Suprapubic skin (tissue), 4 donors: Measurements from ENCODE around the gene ACP7. TPM values are rescaled to one million over a fixed set of nuclear protein-coding genes. Genes with fewer than 3 reads are reported as not detected.
"Not testable (repeated sequence)": the region's sequence is repeated elsewhere in the genome, so short reads cannot be mapped to it uniquely, and the experiment has no call there.

Source experiments
- DNase-seq, 2 donors: peaks; one replicate each; pipeline ENCODE4 v3.0.0-alpha.2; 2019; ENCODE audit warnings: low spot score in 2 of 2
- H3K27ac ChIP-seq: fragments of 200-600 bp; sonication (generic); one replicate; pipeline ENCODE4 v1.5.1; 2019
- H3K27me3 ChIP-seq: fragments of 200-600 bp; sonication (generic); one replicate; pipeline ENCODE4 v1.5.1; 2019
- H3K36me3 ChIP-seq: fragments of 200-600 bp; sonication (generic); one replicate; pipeline ENCODE4 v1.5.1; 2019
- H3K4me1 ChIP-seq: fragments of 200-600 bp; sonication (generic); one replicate; pipeline ENCODE4 v1.5.1; 2019
- H3K4me3 ChIP-seq: fragments of 200-600 bp; sonication (generic); one replicate; pipeline ENCODE4 v1.5.1; 2019; ENCODE audit warnings: mild to moderate bottlenecking
- H3K9me3 ChIP-seq: fragments of 200-600 bp; sonication (generic); one replicate; pipeline ENCODE4 v1.5.1; 2019
- EP300 ChIP-seq: sonication (generic); formaldehyde crosslinking; IDR thresholded peaks from one replicate; pipeline ENCODE4 v1.6.1; 2017; ENCODE audit warnings: antibody characterized with exemption
- POLR2A ChIP-seq, 2 donors: fragments of 450-650 bp; IDR thresholded peaks; one replicate each; pipeline ENCODE4 v1.6.1; 2017; ENCODE audit warnings: antibody characterized with exemption in 2 of 2, mild to moderate bottlenecking in 2 of 2, moderate library complexity in 2 of 2
- POLR2AphosphoS5 ChIP-seq, 3 donors: sonication (generic); formaldehyde crosslinking; IDR thresholded peaks; one replicate each; pipeline ENCODE4 v1.6.1; 2017; ENCODE audit warnings: antibody characterized with exemption in 3 of 3
- WGBS: methylation state at CpG from one replicate; pipeline ENCODE4 v1.1.5; 2018; 5-methylcytosine and 5-hydroxymethylcytosine counted together
- total RNA-seq, 4 donors: library from RNA; depleted of rRNA; stranded (reverse); fragments of >200 nt; gene quantifications; one replicate each; pipeline ENCODE4 v1.1.0, GENCODE V29; 2016
- TF ChIP-seq, protein P1 (sequence below), 2 donors: fragments of 200-600 bp in 1 of 2; fragments of 450-650 bp in 1 of 2; sonication (generic) in 1 of 2; IDR thresholded peaks; one replicate each; pipeline ENCODE4 v1.5.1; 2016 to 2019; ENCODE audit warnings: antibody characterized with exemption in 2 of 2, mild to moderate bottlenecking in 1 of 2, moderate library complexity in 1 of 2

ACP7 gene
- total RNA-seq, 4 donors from 2014 or later, result 15.0 to 24.1 (median 18.0) TPM

GRCh38 chr19:39115105-39115847, 31.1 kb downstream of the ACP7 start:
- peaks cover 7% of the 10 kb centered on the region for H3K27me3 ChIP-seq
- H3K4me3 ChIP-seq, result no peak overlapping the region
- H3K4me1 ChIP-seq, result peaks cover 16% of the 10 kb centered on the region
- no peak for DNase-seq
- TF ChIP-seq, protein P1, sequence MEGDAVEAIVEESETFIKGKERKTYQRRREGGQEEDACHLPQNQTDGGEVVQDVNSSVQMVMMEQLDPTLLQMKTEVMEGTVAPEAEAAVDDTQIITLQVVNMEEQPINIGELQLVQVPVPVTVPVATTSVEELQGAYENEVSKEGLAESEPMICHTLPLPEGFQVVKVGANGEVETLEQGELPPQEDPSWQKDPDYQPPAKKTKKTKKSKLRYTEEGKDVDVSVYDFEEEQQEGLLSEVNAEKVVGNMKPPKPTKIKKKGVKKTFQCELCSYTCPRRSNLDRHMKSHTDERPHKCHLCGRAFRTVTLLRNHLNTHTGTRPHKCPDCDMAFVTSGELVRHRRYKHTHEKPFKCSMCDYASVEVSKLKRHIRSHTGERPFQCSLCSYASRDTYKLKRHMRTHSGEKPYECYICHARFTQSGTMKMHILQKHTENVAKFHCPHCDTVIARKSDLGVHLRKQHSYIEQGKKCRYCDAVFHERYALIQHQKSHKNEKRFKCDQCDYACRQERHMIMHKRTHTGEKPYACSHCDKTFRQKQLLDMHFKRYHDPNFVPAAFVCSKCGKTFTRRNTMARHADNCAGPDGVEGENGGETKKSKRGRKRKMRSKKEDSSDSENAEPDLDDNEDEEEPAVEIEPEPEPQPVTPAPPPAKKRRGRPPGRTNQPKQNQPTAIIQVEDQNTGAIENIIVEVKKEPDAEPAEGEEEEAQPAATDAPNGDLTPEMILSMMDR (IDR thresholded peaks at IDR 0.05), result no peak
- TF ChIP-seq EP300 (no peak), POLR2AphosphoS5 (IDR thresholded peaks at IDR 0.05) (no peak), POLR2A (IDR thresholded peaks at IDR 0.05) (no peak)
- no peak overlapping the region for H3K27ac ChIP-seq
- no peaks in the 10 kb centered on the region for H3K9me3 ChIP-seq
- no peaks in the 10 kb centered on the region for H3K36me3 ChIP-seq
- WGBS, result 90% methylated on average over 10 of the region's 11 CpGs

DNA sequence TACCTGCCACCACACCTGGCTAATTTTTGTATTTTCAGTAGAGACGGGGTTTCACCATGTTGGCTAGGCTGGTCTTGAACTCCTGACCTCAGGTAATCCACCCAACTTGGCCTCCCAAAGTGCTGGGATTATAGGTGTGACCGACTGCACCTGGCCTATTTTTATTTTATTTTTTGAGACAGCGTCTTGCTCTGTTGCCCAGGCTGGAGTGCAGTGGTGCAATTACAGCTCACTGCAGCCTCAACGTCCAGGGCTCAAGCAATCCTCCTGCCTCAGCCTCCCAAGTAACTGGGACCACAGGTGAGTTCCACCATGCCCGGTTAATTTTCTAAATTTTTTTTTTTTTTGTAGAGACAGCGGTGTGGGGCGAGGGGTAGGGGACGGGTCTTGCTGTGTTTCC, 32.9 kb downstream of the ACP7 start:
- DNase-seq, H3K36me3 ChIP-seq, H3K4me3 ChIP-seq, H3K9me3 ChIP-seq, H3K27ac ChIP-seq, H3K4me1 ChIP-seq: not testable (repeated sequence)
- WGBS, result 88% methylated on average over 8 of the region's 8 CpGs
- peaks cover 10% of the 10 kb centered on the region for H3K27me3 ChIP-seq

- 68% methylated on average over 1 of the region's 1 CpG for WGBS
- no peaks in the 10 kb centered on the region for H3K36me3 ChIP-seq
- TF ChIP-seq POLR2AphosphoS5 (IDR thresholded peaks at IDR 0.05) (no peak), POLR2A (IDR thresholded peaks at IDR 0.05) (no peak), EP300 (no peak)
- no peak for DNase-seq
- H3K27ac ChIP-seq, result no peak overlapping the region
- H3K4me1 ChIP-seq, result peaks cover 16% of the 10 kb centered on the region
- peaks cover 4% of the 10 kb centered on the region for H3K27me3 ChIP-seq
- H3K9me3 ChIP-seq, result no peaks in the 10 kb centered on the region
- no peak overlapping the region for H3K4me3 ChIP-seq
Measured at GRCh38 chr19:39119830-39120229, 35.7 kb downstream of the ACP7 start.

GRCh38 chr19:39122934-39123731, 39.0 kb downstream of the ACP7 start:
- Histone ChIP-seq H3K27me3 (peaks cover 4% of the 10 kb centered on the region), H3K27ac (no peak overlapping the region), H3K4me3 (no peak overlapping the region), H3K36me3 (no peaks in the 10 kb centered on the region), H3K9me3 (no peaks in the 10 kb centered on the region), H3K4me1 (peaks cover 44% of the 10 kb centered on the region)
- no peak for DNase-seq
- 80% methylated on average over 18 of the region's 18 CpGs for WGBS
- TF ChIP-seq POLR2A (IDR thresholded peaks at IDR 0.05) (no peak), POLR2AphosphoS5 (IDR thresholded peaks at IDR 0.05) (no peak), EP300 (no peak)
- TF ChIP-seq, protein P1 (IDR thresholded peaks at IDR 0.05), result no peak

- peaks cover 4% of the 10 kb centered on the region for H3K27me3 ChIP-seq
- H3K27ac ChIP-seq, result no peak overlapping the region
- no peaks in the 10 kb centered on the region for H3K36me3 ChIP-seq
- H3K4me3 ChIP-seq, result no peak overlapping the region
- 80% methylated on average over 7 of the region's 7 CpGs for WGBS
- peaks cover 56% of the 10 kb centered on the region for H3K4me1 ChIP-seq
- H3K9me3 ChIP-seq, result no peaks in the 10 kb centered on the region
- TF ChIP-seq POLR2AphosphoS5 (IDR thresholded peaks at IDR 0.05) (no peak), EP300 (no peak), POLR2A (IDR thresholded peaks at IDR 0.05) (no peak)
- TF ChIP-seq, protein P1 (IDR thresholded peaks at IDR 0.05), result no peak
- no peak for DNase-seq
Measured at GRCh38 chr19:39124136-39124764, 40.1 kb downstream of the ACP7 start.

GRCh38 chr19:39125199-39125553, 41.0 kb downstream of the ACP7 start:
- H3K4me3 ChIP-seq, result peak overlapping the region; percentile 94
- peaks cover 63% of the 10 kb centered on the region for H3K4me1 ChIP-seq
- DNase-seq, result no peak
- no peaks in the 10 kb centered on the region for H3K9me3 ChIP-seq
- H3K36me3 ChIP-seq, result no peaks in the 10 kb centered on the region
- 39% methylated on average over 7 of the region's 7 CpGs for WGBS
- H3K27ac ChIP-seq, result peak overlapping the region; percentile 89
- peaks cover 4% of the 10 kb centered on the region for H3K27me3 ChIP-seq
- TF ChIP-seq POLR2AphosphoS5 (IDR thresholded peaks at IDR 0.05) (no peak), EP300 (no peak), POLR2A (IDR thresholded peaks at IDR 0.05) (no peak)
- TF ChIP-seq, protein P1 (IDR thresholded peaks at IDR 0.05), result no peak
